ENCODE data around the gene GPR137.

GPR137 gene

DNA sequence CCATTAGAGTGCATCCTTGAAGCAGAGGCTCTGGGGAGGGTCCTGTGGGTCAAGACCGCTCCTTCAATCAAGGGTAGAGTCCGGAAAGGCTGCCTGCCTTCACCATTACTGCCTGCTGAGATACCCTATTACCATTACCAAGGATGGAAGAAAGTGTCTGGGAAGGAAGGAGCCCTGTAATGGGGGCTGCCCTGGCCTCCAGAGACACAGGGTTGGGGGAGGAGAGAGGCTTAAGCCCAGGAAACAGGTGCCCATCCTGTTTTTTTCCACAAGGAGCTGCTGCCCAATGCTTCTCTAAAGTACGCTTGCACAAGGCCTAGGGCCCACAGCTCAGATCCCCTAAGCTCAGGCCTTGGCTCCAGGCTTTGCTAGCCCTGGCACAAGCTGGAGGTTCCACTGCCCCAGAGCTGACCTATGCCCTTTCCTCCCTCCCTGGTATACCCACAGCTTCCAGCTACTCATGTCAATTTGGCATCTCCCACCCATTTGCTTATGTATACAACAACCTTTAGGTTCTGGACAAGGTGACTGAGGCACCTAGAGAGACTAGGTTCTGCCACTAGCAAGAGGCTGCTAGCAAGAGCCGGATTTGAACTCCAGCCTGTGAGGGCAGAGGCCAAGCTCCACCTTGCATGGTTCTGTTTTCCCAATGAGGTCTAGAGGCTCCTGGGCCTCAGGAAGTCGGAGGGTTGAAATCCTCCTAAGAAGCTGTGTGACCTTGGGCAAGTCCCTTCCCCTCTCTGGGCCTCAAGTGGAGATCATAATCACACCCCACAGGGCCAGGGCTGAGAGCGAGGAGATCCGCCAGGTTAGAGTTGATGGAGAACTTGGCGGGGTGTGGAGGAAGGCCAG, 35.9 kb upstream of the GPR137 start:
- H3K4me3 ChIP-seq (ENCODE audit: low read depth, low read length), result no peak overlapping the region
- no peak for DNase-seq (ENCODE audit: low read depth)
- TF ChIP-seq, protein P1, sequence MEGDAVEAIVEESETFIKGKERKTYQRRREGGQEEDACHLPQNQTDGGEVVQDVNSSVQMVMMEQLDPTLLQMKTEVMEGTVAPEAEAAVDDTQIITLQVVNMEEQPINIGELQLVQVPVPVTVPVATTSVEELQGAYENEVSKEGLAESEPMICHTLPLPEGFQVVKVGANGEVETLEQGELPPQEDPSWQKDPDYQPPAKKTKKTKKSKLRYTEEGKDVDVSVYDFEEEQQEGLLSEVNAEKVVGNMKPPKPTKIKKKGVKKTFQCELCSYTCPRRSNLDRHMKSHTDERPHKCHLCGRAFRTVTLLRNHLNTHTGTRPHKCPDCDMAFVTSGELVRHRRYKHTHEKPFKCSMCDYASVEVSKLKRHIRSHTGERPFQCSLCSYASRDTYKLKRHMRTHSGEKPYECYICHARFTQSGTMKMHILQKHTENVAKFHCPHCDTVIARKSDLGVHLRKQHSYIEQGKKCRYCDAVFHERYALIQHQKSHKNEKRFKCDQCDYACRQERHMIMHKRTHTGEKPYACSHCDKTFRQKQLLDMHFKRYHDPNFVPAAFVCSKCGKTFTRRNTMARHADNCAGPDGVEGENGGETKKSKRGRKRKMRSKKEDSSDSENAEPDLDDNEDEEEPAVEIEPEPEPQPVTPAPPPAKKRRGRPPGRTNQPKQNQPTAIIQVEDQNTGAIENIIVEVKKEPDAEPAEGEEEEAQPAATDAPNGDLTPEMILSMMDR (IDR thresholded peaks at IDR 0.05; ENCODE audit: insufficient read depth, low read depth, low read length, missing control alignments), result no peak

DNA sequence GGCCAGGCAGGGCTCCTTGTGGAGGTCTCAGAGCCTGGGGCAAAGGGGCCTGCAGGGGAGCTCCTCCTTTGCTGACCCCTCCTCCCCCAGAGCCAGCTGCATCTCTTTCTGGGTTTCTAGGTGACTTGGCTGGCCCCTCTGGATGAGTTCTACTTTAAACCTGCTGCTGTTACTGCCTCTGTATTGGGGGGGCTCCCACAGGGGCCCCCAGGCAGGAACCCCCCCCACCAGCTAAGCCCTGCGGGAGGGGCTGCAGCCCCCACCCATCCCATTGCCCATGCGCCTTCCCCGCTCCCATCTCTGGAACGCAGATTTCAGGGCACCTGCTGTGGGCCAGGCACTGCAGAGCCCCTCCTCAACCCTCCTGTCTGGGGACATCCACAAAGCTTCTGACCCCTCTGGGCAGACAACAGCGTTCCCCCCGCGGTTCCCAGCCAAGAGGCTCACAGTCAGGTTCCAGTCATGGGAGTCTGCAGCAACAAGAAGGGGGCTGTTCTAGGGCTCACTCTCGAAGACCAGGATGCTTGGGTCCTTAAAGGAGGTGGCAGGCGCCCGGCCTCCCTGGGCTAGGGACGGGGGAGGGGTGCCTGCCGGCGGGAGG, 35.1 kb upstream of the GPR137 start:
- TF ChIP-seq, protein P1 (IDR thresholded peaks at IDR 0.05; ENCODE audit: insufficient read depth, low read depth, low read length, missing control alignments), result no peak
- DNase-seq (ENCODE audit: low read depth), result no peak
- H3K4me3 ChIP-seq (ENCODE audit: low read depth, low read length), result peak overlapping the region; percentile 56; the same call in 1 of the 2 replicates

DNA sequence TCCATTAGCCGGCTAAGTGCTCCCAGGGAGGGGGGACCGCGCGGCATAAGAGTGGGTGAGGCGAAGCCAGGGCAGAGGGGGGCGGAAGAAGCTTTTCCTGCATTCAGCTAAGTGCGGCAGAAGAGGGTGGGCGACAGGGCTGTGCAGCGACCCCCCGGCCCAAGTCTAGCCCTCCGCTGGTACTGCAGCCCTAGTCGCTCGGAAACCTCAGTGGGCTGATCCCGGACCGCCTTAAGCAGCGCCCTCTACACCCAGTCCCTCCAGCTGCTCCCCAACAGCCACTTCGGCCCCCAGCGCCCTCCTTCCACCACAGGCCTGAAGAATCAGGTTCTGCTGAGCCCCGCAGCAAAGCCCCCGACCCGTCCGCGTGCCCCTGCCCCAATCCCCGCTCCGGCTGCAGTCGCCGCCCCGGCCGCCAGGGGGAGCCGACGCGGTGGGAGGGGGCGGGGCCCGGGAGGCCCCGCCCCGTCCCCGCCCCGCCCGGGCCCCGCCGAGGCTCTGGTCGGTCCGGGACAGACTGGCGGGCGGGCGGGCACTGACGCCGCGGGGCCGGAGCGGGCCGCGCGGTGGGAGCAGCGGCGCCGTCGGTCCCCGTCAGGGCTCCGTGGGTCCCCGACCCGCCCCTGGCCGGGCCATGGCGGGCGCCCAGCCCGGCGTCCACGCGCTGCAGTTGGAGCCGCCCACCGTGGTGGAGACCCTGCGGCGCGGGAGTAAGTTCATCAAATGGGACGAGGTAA, 34.5 kb upstream of the GPR137 start, which contains the start of gene PLCB3:
TSS of gene PLCB3 (plus strand) at position 515 of the 737 bp plus-strand sequence. CDS start at position 635, 120 bp downstream.
- H3K4me3 ChIP-seq (ENCODE audit: low read depth, low read length), result peak within 1 kb of the TSS; percentile 72
- DNase-seq (ENCODE audit: low read depth), result peak; percentile 63
- TF ChIP-seq, protein P1 (IDR thresholded peaks at IDR 0.05; ENCODE audit: insufficient read depth, low read depth, low read length, missing control alignments), result peak; percentile 67

DNA sequence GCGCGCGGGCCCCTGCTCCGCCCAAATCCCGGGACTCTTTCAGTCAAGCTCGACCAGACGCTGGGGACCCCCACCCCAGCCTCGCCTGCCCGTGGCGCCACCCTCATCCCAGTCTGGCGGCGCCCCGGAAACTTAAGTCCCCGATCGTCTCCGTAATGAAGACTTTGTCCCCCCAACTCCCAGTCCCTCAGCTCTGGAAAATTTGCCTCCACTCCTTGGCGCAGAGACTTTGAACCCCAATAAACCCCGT, 34.0 kb upstream of the GPR137 start:
- peak overlapping the region; percentile 72 for H3K4me3 ChIP-seq (ENCODE audit: low read depth, low read length)
- TF ChIP-seq, protein P1 (IDR thresholded peaks at IDR 0.05; ENCODE audit: insufficient read depth, low read depth, low read length, missing control alignments), result no peak
- DNase-seq (ENCODE audit: low read depth), result no peak

DNA sequence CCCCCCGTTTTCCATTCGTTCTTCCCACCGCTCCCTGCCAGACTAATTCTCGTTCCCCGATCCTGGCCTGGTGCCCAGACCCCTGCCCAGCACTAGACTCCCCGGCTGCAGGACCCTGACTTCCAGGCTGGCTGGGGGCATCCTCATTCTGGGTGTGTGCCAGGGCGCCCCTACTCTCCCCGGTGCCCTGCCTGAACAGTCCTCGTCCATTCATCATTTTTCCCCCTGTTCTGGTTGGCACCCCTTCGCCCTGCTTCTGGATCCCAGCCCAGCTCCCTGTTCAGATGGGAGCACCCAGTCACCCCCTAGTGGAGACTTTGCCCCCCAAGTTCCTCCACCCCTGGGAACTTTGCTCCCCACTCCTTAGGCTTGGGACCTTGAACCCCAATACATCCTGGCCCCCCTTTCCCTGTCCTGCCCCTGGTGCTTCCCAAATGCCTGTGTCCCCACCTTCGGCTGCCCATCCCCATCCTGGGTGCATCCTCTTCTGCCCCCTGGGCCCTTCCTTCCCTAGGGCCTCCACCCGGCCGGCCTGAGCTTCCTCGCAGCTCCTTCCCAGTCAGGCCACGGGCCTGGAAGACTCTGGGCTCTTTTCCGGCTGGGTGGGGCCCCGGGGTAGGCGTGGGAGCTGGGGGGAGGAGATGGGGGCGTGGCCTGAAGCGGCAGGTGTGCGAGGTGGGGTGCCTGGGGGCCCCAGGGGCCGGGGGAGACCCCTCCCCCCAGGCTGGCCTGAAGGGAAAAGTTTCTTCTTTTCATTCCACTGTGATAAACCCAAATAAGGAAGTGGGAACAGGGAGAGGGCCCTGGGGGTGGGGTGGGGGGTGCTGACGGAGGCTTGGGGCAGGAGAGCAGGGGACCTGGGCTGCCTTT, 33.4 kb upstream of the GPR137 start:
- H3K4me3 ChIP-seq (ENCODE audit: low read depth, low read length), result peak overlapping the region; percentile 72
- TF ChIP-seq, protein P1 (IDR thresholded peaks at IDR 0.05; ENCODE audit: insufficient read depth, low read depth, low read length, missing control alignments), result peak; percentile 48
- DNase-seq (ENCODE audit: low read depth), result no peak

DNA sequence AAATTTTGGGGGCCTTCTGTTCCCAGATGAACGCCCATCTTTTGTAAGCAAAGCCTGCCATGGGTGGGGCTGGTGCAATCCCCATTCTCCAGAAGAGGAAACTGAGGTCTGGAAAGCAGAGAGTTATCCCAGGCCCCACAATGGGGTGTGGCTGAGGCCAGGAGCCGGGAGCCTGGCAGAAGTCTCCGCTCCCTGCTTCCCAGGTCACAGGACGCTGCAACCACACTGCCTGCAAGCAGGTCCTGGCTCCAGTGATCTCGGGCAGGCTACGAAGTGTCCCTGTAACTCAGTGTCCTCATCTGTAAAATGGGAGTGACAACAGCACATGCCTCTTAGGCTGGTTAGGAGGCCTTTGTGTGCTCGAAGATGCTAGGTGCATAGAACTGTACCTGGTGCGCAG, 32.6 kb upstream of the GPR137 start:
- TF ChIP-seq, protein P1 (IDR thresholded peaks at IDR 0.05; ENCODE audit: insufficient read depth, low read depth, low read length, missing control alignments), result no peak
- DNase-seq (ENCODE audit: low read depth), result no peak
- no peak overlapping the region for H3K4me3 ChIP-seq (ENCODE audit: low read depth, low read length)

Data from GM12865 (cell line).